ENCODE data around the gene PHACTR1. TPM values are rescaled to one million over a fixed set of nuclear protein-coding genes. Genes with fewer than 3 reads are reported as not detected.
A peak's percentile ranks its signal among the peaks of the same experiment; 100 is the strongest.

The PHACTR1 gene
- total RNA-seq, 1 experiment from 2014 or later, result not detected

GRCh38 chr6:12873691-12874090 is 157.1 kb downstream of the PHACTR1 start:
- BruUV-seq (replicated peaks), result no TSS peak
- ATAC-seq (no peak), DNase-seq (no peak)
- Histone ChIP-seq H3K4me3 (ENCODE audit: low read length) (no peak overlapping the region), H3K9ac (ENCODE audit: low read length) (no peak overlapping the region), H2AFZ (ENCODE audit: low read length) (no peak overlapping the region), H3K27ac (ENCODE audit: low read length) (no peak overlapping the region), H3F3A (ENCODE audit: low read length, unreplicated experiment) (no peaks in the 10 kb centered on the region), H3K9me2 (replicated peaks; ENCODE audit: low read length) (no peaks in the 10 kb centered on the region), H3K9me3 (ENCODE audit: low read length) (no peaks in the 10 kb centered on the region), H3K27me3 (ENCODE audit: low read length) (peaks cover 60% of the 10 kb centered on the region), H3K36me3 (ENCODE audit: low read depth, low read length) (no peaks in the 10 kb centered on the region), H3K4me2 (ENCODE audit: low read length) (no peak overlapping the region), H3K4me1 (ENCODE audit: insufficient read depth, low read length) (no peaks in the 10 kb centered on the region), H3K79me2 (ENCODE audit: low read length) (no peaks in the 10 kb centered on the region), H4K20me1 (ENCODE audit: low read length) (no peaks in the 10 kb centered on the region)
- intact Hi-C loops (cut with micrococcal nuclease), result no loop called here
- ChIA-PET CTCF (no interaction called here), POLR2A (ENCODE audit: unreplicated experiment) (no interaction called here)
- no peak for TF ChIP-seq EZH2 (IDR thresholded peaks at IDR 0.05; ENCODE audit: low read length, unreplicated experiment)
- TF ChIP-seq EZH2phosphoT487 (IDR thresholded peaks at IDR 0.05; ENCODE audit: borderline replicate concordance, low read length), result no peak
- TF ChIP-seq CTCF (conservative IDR thresholded peaks at IDR 0.05; ENCODE audit: low read depth, low read length), result no peak

- Histone ChIP-seq H3K36me3 (ENCODE audit: low read depth, low read length) (no peaks in the 10 kb centered on the region), H3K27me3 (ENCODE audit: low read length) (peaks cover 51% of the 10 kb centered on the region), H3K79me2 (ENCODE audit: low read length) (no peaks in the 10 kb centered on the region), H3K9me3 (ENCODE audit: low read length) (no peaks in the 10 kb centered on the region), H3F3A (ENCODE audit: low read length, unreplicated experiment) (no peaks in the 10 kb centered on the region), H3K9me2 (replicated peaks; ENCODE audit: low read length) (no peaks in the 10 kb centered on the region), H3K9ac (ENCODE audit: low read length) (no peak overlapping the region), H4K20me1 (ENCODE audit: low read length) (no peaks in the 10 kb centered on the region), H3K4me3 (ENCODE audit: low read length) (no peak overlapping the region), H3K27ac (ENCODE audit: low read length) (no peak overlapping the region), H2AFZ (ENCODE audit: low read length) (no peak overlapping the region), H3K4me2 (ENCODE audit: low read length) (no peak overlapping the region), H3K4me1 (ENCODE audit: insufficient read depth, low read length) (no peaks in the 10 kb centered on the region)
- TF ChIP-seq EZH2 (IDR thresholded peaks at IDR 0.05; ENCODE audit: low read length, unreplicated experiment), result no peak
- TF ChIP-seq EZH2phosphoT487 (IDR thresholded peaks at IDR 0.05; ENCODE audit: borderline replicate concordance, low read length), result no peak
- TF ChIP-seq CTCF (conservative IDR thresholded peaks at IDR 0.05; ENCODE audit: low read depth, low read length), result no peak
- ChIA-PET POLR2A (ENCODE audit: unreplicated experiment) (no interaction called here), CTCF (no interaction called here)
- DNase-seq, result peak; percentile 44
- intact Hi-C loops (cut with micrococcal nuclease), result no loop called here
- BruUV-seq (replicated peaks), result no TSS peak
- no peak for ATAC-seq
Measured at GRCh38 chr6:12875051-12875450, 158.5 kb downstream of the PHACTR1 start.

GRCh38 chr6:12878741-12879140 is 162.2 kb downstream of the PHACTR1 start:
- BruUV-seq (replicated peaks), result no TSS peak
- H3K4me1 ChIP-seq (ENCODE audit: insufficient read depth, low read length), result no peaks in the 10 kb centered on the region
- no peak overlapping the region for H3K4me3 ChIP-seq (ENCODE audit: low read length)
- TF ChIP-seq EZH2phosphoT487 (IDR thresholded peaks at IDR 0.05; ENCODE audit: borderline replicate concordance, low read length), result no peak
- no peak for TF ChIP-seq CTCF (conservative IDR thresholded peaks at IDR 0.05; ENCODE audit: low read depth, low read length)
- no peak for TF ChIP-seq EZH2 (IDR thresholded peaks at IDR 0.05; ENCODE audit: low read length, unreplicated experiment)
- no peaks in the 10 kb centered on the region for H3K9me2 ChIP-seq (replicated peaks; ENCODE audit: low read length)
- ATAC-seq (no peak), DNase-seq (no peak)
- no peaks in the 10 kb centered on the region for H4K20me1 ChIP-seq (ENCODE audit: low read length)
- POLR2A ChIA-PET (ENCODE audit: unreplicated experiment), result no interaction called here
- no peak overlapping the region for H2AFZ ChIP-seq (ENCODE audit: low read length)
- no peaks in the 10 kb centered on the region for H3K36me3 ChIP-seq (ENCODE audit: low read depth, low read length)
- no peak overlapping the region for H3K4me2 ChIP-seq (ENCODE audit: low read length)
- intact Hi-C loops (cut with micrococcal nuclease), result no loop called here
- H3K9me3 ChIP-seq (ENCODE audit: low read length), result no peaks in the 10 kb centered on the region
- H3K9ac ChIP-seq (ENCODE audit: low read length), result no peak overlapping the region
- H3K27ac ChIP-seq (ENCODE audit: low read length), result no peak overlapping the region
- H3K79me2 ChIP-seq (ENCODE audit: low read length), result no peaks in the 10 kb centered on the region
- peaks cover 55% of the 10 kb centered on the region for H3K27me3 ChIP-seq (ENCODE audit: low read length)
- CTCF ChIA-PET, result no interaction called here
- H3F3A ChIP-seq (ENCODE audit: low read length, unreplicated experiment), result no peaks in the 10 kb centered on the region

Measured in PC-3 (cell line).